SU-DHL-6 (cell line): Measurements from ENCODE around the gene AOC1.

ENCODE experiments used
- CTCF ChIP-seq: fragments of 200-600 bp; sonication (generic); IDR thresholded peaks from one replicate; pipeline ENCODE4 v1.5.1; 2017; ENCODE audit warnings: antibody characterized with exemption, mild to moderate bottlenecking, low read length, moderate library complexity; ENCODE audit not compliant: insufficient read depth, poor library complexity, severe bottlenecking
- EZH2phosphoT487 ChIP-seq: fragments of 200-600 bp; sonication (generic), shearing (Covaris generic); conservative IDR thresholded peaks from 2 replicates; pipeline ENCODE4 v1.6.1; 2018; ENCODE audit warnings: mild to moderate bottlenecking, antibody characterized with exemption, low read length, moderate library complexity, mixed read lengths

GRCh38 chr7:150826061-150826849 lies 26.1 kb upstream of the AOC1 start:
- TF ChIP-seq CTCF (no peak), EZH2phosphoT487 (no peak)
